GM12878 (cell line): Measurements from ENCODE around the gene NIBAN1. TPM values are rescaled to one million over a fixed set of nuclear protein-coding genes. Genes with fewer than 3 reads are reported as not detected.
A peak's percentile ranks its signal among the peaks of the same experiment; 100 is the strongest.

Source experiments
- E4F1 ChIP-seq: fragments of 450-650 bp; IDR thresholded peaks from 2 replicates; pipeline ENCODE4 v1.6.1; 2018; ENCODE audit warnings: borderline replicate concordance, mild to moderate bottlenecking; ENCODE audit not compliant: partially characterized antibody
- EED ChIP-seq: sonication (generic); IDR thresholded peaks from 2 replicates; pipeline ENCODE4 v1.6.1; 2016; ENCODE audit warnings: antibody characterized with exemption, low read depth
- ETV6 ChIP-seq, 2 experiments: fragments of 450-650 bp in 1 of 2; IDR thresholded peaks in 1 of 2; conservative IDR thresholded peaks in 1 of 2; 2 replicates each; pipeline ENCODE4 v1.6.1; 2014; ENCODE audit warnings: antibody characterized with exemption in 1 of 2, borderline replicate concordance in 1 of 2, low read depth in 1 of 2, mild to moderate bottlenecking in 1 of 2, moderate library complexity in 1 of 2
- EZH2 ChIP-seq: IDR thresholded peaks from 2 replicates; pipeline ENCODE4 v1.6.1; 2012; ENCODE audit warnings: low read depth, mild to moderate bottlenecking, control low read depth, inconsistent platforms, low read length, borderline replicate concordance; ENCODE audit not compliant: control insufficient read depth
- IRF3 ChIP-seq: fragments of 450-650 bp; IDR thresholded peaks from 2 replicates; pipeline ENCODE4 v1.6.1; 2014; ENCODE audit warnings: mild to moderate bottlenecking
- MEF2B ChIP-seq: fragments of 450-650 bp; IDR thresholded peaks from 2 replicates; pipeline ENCODE4 v1.6.1; 2018; ENCODE audit warnings: mild to moderate bottlenecking, moderate library complexity; ENCODE audit not compliant: partially characterized antibody, poor library complexity, severe bottlenecking
- MTA3 ChIP-seq: IDR thresholded peaks from 2 replicates; pipeline ENCODE4 v1.6.1; 2012; ENCODE audit warnings: low read length, inconsistent platforms, borderline replicate concordance
- NRF1 ChIP-seq: conservative IDR thresholded peaks from 2 replicates; pipeline ENCODE4 v1.6.1; 2011; ENCODE audit warnings: mild to moderate bottlenecking, low read depth, low read length, improper control_type of control experiment
- POLR2A ChIP-seq: IDR thresholded peaks from 2 replicates; pipeline ENCODE4 v1.6.1; 2011; ENCODE audit warnings: low read depth, mild to moderate bottlenecking, low read length
- POLR2AphosphoS2 ChIP-seq: IDR thresholded peaks from 2 replicates; pipeline ENCODE4 v1.6.1; 2011; ENCODE audit warnings: low read depth, mild to moderate bottlenecking, low read length, improper control_type of control experiment, moderate library complexity
- RB1 ChIP-seq: fragments of 450-650 bp; formaldehyde crosslinking; IDR thresholded peaks from 2 replicates; pipeline ENCODE4 v1.6.1; 2017; ENCODE audit warnings: mild to moderate bottlenecking, borderline replicate concordance
- RFX5 ChIP-seq: IDR thresholded peaks from 2 replicates; pipeline ENCODE4 v1.6.1; 2011; ENCODE audit warnings: low read depth, low read length, improper control_type of control experiment
- SIN3A ChIP-seq: IDR thresholded peaks from 2 replicates; pipeline ENCODE4 v1.6.1; 2012; ENCODE audit warnings: low read depth, low read length, improper control_type of control experiment
- SKIL ChIP-seq: fragments of 450-650 bp; IDR thresholded peaks from 2 replicates; pipeline ENCODE4 v1.6.1; 2017; ENCODE audit warnings: mild to moderate bottlenecking, low read depth, inconsistent platforms; ENCODE audit not compliant: poor library complexity, severe bottlenecking
- SP1 ChIP-seq: IDR thresholded peaks from one replicate; pipeline ENCODE4 v1.6.1; 2011; ENCODE audit warnings: low read depth, low read length
- ZBED1 ChIP-seq: IDR thresholded peaks from 2 replicates; pipeline ENCODE4 v1.6.1; 2016; ENCODE audit warnings: borderline replicate concordance
- ZBTB33 ChIP-seq: fragments of 450-650 bp; IDR thresholded peaks from 2 replicates; pipeline ENCODE4 v1.6.1; 2017; ENCODE audit warnings: mild to moderate bottlenecking
- ZBTB40 ChIP-seq: fragments of 450-650 bp; IDR thresholded peaks from 2 replicates; pipeline ENCODE4 v1.6.1; 2016; ENCODE audit warnings: mild to moderate bottlenecking, moderate library complexity, borderline replicate concordance
- ZNF274 ChIP-seq: IDR thresholded peaks from one replicate; pipeline ENCODE4 v1.8.0; 2011; ENCODE audit not compliant: insufficient read length, insufficient read depth
- polyA plus RNA-seq, 11 experiments: library from polyadenylated mRNA; depleted of rRNA in 4 of 11; unstranded in 6 of 11; stranded (reverse) in 5 of 11; fragments of >200 nt; fragmentation: Nextera tagmentation in 4 of 11; fragmentation: Illumina TruSeq in 1 of 11; extraction: Ambion mirVana in 4 of 11; extraction: Trizol in 1 of 11; gene quantifications; 1 replicate in 1 of 11; 2 replicates in 10 of 11; pipeline versions ENCODE4 v1.2.1 to v1.2.3, GENCODE V29; 2011 to 2016; ENCODE audit warnings: inconsistent platforms in 2 of 11, missing spikeins in 2 of 11, low read depth in 1 of 11
- total RNA-seq, 4 experiments: library from RNA; depleted of rRNA in 3 of 4; stranded (reverse); fragments of >200 nt in 3 of 4; fragmentation: Illumina TruSeq in 1 of 4; extraction: Trizol in 1 of 4; gene quantifications; 2 replicates each; pipeline versions ENCODE4 v1.2.1 to v1.2.3, GENCODE V29; 2013 to 2021

NIBAN1 gene
- total and polyA plus RNA-seq, 10 of the 15 experiments (the other 5 are each of a cell fraction or from before 2014, with no cell fraction given), result 11.2 to 67.8 (median 44.3) TPM

GRCh38 chr1:184945029-184945428, 29.3 kb downstream of the NIBAN1 start (continued):
- TF ChIP-seq ZBTB40 (no peak), EZH2 (no peak), IRF3 (no peak), POLR2A (no peak), SIN3A (no peak), ZBTB33 (no peak), ZBED1 (0 out of 2 replicates have a peak, but pooled peaks have one; percentile 39), MTA3 (0 out of 2 replicates have a peak, but pooled peaks have one; percentile 57), E4F1 (no peak), SP1 (no peak), SKIL (peak; percentile 62), POLR2AphosphoS2 (no peak), ETV6 (conservative IDR thresholded peaks at IDR 0.05 in 1 of 2, IDR thresholded peaks at IDR 0.05 in 1 of 2; ENCODE audit: borderline replicate concordance in 1 of 2, low read depth in 1 of 2) (no peak), MEF2B (no peak), RB1 (no peak), RFX5 (no peak), NRF1 (no peak), EED (peak; percentile 32; the same call in 1 of the 2 replicates), ZNF274 (no peak)
